NCI-H146 (cell line): ENCODE measurements around the gene RCAN2.

Experiments
- DNase-seq: peaks from one replicate; lab custom pipeline; 2025; lab: John Stamatoyannopoulos, UW

The RCAN2 gene

GRCh38 chr6:46211917-46212316 is 279.3 kb downstream of the RCAN2 start:
- no peak for DNase-seq

- DNase-seq: no peak
Observed at GRCh38 chr6:46210294-46210693, 281.0 kb downstream of the RCAN2 start.

- no peak for DNase-seq
Observed at GRCh38 chr6:46208303-46208702, 282.9 kb downstream of the RCAN2 start.

- no peak for DNase-seq
Observed at GRCh38 chr6:46207174-46207573, 284.1 kb downstream of the RCAN2 start.

- DNase-seq: no peak
Observed at GRCh38 chr6:46204880-46205650, 286.2 kb downstream of the RCAN2 start.

- no peak for DNase-seq
Observed at GRCh38 chr6:46203391-46204177, 287.7 kb downstream of the RCAN2 start.

GRCh38 chr6:46201702-46202101 is 289.5 kb downstream of the RCAN2 start:
- DNase-seq: no peak

- DNase-seq: no peak
Observed at GRCh38 chr6:46199387-46199786, 291.9 kb downstream of the RCAN2 start.

GRCh38 chr6:46191961-46192360 is 299.3 kb downstream of the RCAN2 start:
- no peak for DNase-seq

GRCh38 chr6:46190889-46191288 is 300.4 kb downstream of the RCAN2 start:
- no peak for DNase-seq

GRCh38 chr6:46189726-46190125 is 301.5 kb downstream of the RCAN2 start:
- DNase-seq: no peak

GRCh38 chr6:46186583-46186982 is 304.7 kb downstream of the RCAN2 start:
- no peak for DNase-seq

- no peak for DNase-seq
Observed at GRCh38 chr6:46184114-46184513, 307.1 kb downstream of the RCAN2 start.

- no peak for DNase-seq
Observed at GRCh38 chr6:46175976-46176375, 315.3 kb downstream of the RCAN2 start.

GRCh38 chr6:46175446-46175845 is 315.8 kb downstream of the RCAN2 start:
- no peak for DNase-seq

- no peak for DNase-seq
Observed at GRCh38 chr6:46174904-46175303, 316.3 kb downstream of the RCAN2 start.

GRCh38 chr6:46172176-46172575 is 319.1 kb downstream of the RCAN2 start:
- DNase-seq: no peak
